Mammary microvascular endothelial cell (primary cell): ENCODE results near the gene KMT2B. TPM values are rescaled to one million over a fixed set of nuclear protein-coding genes. Genes with fewer than 3 reads are reported as not detected.

Experiments
- total RNA-seq: library from RNA; depleted of rRNA; stranded (reverse); fragments of >200 nt; gene quantifications from 2 replicates; pipeline ENCODE4 v1.2.3, GENCODE V29; 2015

KMT2B gene
- 8.9 and 10.5 TPM in 2 replicates for total RNA-seq

DNA sequence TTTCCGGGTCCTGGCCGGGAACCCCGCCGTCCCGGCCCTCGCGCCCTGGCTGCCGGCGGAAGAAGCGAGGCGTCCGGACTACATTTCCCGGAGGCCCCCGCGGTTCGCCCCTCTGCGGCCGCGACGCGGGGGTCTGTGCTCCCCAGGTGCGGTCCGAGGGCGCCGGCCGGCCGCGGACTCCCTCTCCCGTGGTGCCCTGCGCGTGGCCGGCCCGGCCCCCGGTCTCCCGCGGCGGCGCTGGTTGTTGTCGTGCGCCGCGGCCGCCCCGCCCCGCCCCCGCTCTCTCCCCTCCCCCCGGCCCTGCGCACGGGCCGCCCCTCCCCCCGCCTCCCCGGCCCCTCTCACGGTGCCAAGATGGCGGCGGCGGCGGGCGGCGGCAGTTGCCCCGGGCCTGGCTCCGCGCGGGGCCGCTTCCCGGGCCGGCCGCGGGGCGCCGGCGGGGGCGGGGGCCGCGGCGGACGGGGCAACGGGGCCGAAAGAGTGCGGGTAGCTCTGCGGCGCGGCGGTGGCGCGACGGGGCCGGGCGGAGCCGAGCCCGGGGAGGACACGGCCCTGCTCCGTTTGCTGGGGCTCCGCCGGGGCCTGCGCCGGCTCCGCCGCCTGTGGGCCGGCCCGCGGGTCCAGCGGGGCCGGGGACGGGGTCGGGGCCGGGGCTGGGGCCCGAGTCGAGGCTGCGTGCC lies at the start of gene KMT2B:
TSS of gene KMT2B (plus strand) at position 339 of the 680 bp plus-strand sequence. CDS start at position 355, 16 bp downstream.

GRCh38 chr19:35704218-35704617 lies 13.6 kb upstream of the KMT2B start, which contains the start of gene ZBTB32:
Gene ZBTB32 (plus strand): TSS chr19:35704558. CDS start chr19:35714627, 10,069 bp downstream.

GRCh38 chr19:35742121-35742724 lies 24.4 kb downstream of the KMT2B start, which contains the start of gene IGFLR1:
Gene IGFLR1 (minus strand): TSS chr19:35742452. CDS start chr19:35741180, 1,272 bp downstream.

DNA sequence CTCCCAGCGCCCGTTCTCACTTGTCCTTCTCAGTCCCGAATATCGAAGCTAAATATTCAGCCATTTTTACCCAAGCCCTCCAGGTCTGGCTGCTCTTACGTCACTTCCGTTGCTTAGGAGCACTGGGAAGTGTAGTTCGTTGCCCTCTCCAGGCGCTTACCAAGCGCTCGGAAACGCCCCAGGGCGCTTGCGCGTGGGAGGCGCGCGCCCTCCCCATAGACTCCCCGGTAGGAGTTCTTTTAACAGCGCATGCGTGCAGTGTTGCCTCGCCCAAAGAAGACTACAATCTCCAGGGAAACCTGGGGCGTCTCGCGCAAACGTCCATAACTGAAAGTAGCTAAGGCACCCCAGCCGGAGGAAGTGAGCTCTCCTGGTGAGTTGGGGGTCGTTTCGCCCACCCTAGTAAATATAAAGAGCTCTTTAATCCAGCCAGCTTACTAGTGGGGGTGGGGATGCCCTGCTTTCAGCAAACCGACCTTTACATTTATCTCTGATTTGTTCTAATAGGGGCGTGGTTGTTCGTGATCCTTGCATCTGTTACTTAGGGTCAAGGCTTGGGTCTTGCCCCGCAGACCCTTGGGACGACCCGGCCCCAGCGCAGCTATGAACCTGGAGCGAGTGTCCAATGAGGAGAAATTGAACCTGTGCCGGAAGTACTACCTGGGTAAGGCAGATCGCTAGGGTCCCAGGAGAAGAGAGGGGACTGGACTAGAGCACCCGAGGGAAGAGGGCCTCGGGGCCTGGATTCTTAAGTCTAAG lies 27.7 kb downstream of the KMT2B start, which contains the start of the genes PSENEN and U2AF1L4:
TSS of gene PSENEN (plus strand) at position 324 of the 759 bp plus-strand sequence. CDS start at position 604, 280 bp downstream.
TSS of gene U2AF1L4 (minus strand) at position 91 of the 759 bp plus-strand sequence. CDS start at position 64, 27 bp downstream.

GRCh38 chr19:35748106-35749020 lies 30.6 kb downstream of the KMT2B start, which contains the start of gene LIN37:
Gene LIN37 (plus strand): TSS chr19:35748576. CDS start chr19:35748725, 149 bp downstream.

DNA sequence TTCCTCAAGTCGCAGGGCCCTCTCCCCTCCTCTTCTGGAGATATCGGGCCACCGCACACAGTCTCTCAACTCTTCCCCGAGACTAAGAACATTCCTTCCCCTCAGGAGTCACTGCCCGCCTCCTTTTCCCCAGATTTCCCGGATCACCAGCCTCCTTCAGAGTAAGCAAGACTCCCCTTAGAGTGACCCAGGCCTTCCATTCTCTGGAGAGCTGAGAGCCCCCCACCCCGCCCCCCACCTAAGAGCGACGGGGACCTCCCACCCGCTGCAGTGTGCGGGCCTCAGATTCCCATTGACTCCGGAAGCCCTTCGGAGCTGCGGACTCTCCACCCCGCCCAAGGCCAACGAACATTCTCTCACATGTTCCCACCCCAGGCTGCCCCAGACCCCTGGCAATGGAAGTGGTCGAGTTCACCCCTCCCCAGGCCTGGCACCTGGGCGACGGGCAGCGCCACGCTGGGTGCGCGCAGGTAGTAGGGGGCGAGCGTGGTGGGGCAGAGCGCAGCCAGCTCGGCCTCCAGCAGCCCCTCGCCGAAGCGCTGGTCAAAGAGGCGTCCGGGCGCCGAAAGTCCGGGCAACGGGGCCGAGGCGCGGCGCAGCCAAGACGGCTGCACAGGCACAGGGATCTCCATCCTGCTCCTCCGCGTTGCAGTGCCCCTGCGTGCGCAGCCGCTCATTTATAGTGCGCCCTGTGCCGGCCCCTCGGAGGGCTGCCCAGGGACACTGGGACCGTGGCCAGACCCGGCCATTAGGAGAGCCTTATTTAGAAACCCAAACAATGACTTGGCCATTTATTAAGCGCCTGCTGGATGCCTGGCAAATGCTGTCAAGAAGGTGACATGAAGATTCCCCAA lies 38.8 kb downstream of the KMT2B start, which contains the start of gene HSPB6:
TSS of gene HSPB6 (minus strand) at position 653 of the 854 bp plus-strand sequence. CDS start at position 632, 21 bp downstream.

DNA sequence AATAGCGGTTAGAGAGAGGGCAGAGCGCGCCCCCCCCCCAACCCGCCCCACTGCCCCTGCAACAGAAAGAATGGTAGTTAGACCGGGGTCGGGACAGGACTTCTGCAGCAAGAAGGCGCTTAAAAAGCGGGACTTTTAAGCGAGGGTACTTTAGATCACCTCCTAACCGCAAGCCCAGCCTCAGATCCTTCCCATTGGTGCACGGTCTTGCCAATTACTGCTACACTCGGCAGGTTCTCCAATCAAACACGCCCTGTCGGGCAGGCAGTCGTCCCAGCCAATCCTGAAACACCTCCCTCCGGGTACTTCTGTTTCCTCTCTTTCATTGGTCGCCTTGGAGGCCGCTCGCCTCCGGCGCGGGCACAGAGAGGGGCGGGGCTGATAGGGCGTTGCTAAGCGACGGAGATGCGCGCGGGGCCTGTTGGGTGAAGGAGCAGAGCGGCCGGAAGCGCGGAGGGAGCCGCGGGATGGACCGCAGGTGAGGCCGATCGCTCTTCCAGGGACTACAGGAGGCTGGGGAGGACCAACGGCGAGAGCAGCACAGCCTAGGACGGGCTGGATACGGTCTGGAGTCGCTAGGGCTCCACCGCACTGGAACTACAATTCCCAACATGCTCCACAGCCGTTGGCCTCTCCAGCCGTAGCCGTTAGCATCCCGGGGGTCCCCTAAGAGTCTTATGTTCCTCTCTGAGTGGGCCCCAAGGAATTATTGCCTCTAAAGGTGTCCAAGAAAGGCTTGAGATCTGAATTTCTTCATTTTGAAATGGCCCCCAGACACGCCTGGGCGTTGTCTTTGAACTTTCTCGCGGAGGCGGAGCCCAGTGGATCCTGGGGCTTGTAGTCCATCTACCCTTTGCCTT lies 40.2 kb downstream of the KMT2B start, which contains the start of gene PROSER3:
TSS of gene PROSER3 (plus strand) at position 428 of the 860 bp plus-strand sequence. CDS start at position 468, 40 bp downstream.

DNA sequence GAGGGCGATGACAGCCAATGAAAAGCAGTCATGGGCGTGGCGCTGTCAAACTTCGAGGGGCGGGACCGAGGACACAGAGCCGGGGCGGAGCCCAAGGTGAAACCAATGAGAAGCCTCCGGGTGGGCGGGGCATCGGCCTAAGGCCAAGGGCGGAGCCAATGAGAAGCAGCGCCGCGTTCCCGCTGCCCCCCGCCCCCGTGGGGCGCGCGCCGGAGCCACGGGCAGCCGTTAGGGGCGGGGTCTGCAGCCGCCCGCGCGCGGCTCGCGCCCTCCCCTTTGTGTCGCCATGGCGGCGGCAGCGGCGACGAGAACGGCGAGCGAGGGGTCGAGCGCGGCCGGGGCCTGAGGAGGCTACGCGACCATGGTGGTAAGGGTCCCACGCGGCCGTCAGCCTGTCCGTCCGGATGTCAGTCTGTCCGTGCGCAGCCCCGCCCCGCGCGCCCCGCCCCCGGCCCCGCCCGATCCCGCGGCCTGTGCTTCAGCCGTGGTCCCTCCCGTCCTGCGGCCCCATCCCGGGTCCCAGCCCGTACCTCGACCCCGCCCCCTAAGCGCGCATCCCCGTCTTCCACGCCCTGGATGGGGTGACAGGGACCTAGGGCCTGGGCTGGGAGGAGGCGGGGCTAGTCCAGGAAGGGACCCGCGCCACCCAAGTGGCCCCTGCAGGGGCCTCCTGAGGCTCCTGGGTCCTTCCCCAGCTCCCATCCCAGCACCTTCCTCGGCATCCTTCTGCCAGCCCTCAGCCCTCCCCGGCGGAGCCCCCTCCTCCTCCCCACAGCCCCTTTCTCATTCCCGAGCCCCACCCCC lies 57.7 kb downstream of the KMT2B start, which contains the start of gene ARHGAP33:
TSS of gene ARHGAP33 (plus strand) at position 267 of the 804 bp plus-strand sequence. CDS start at position 362, 95 bp downstream.

Other genes starting within 250 kb of the KMT2B start
- gene KRTDAP, start 227.5 kb upstream of the KMT2B start, total RNA-seq, result not detected in 2 replicates
- gene DMKN, start 204.4 kb upstream of the KMT2B start, total RNA-seq, result not detected in 2 replicates
- gene SBSN, start 189.7 kb upstream of the KMT2B start, total RNA-seq, result not detected in 2 replicates
- gene GAPDHS, start 184.5 kb upstream of the KMT2B start, total RNA-seq, result not detected in 2 replicates
- 97.0 and 97.3 TPM in 2 replicates for gene TMEM147, start 172.4 kb upstream of the KMT2B start, total RNA-seq
- not detected in 2 replicates for gene ATP4A, start 154.3 kb upstream of the KMT2B start, total RNA-seq
- not detected in 2 replicates for gene PMIS2, start 131.8 kb upstream of the KMT2B start, total RNA-seq
- 13.0 and 13.1 TPM in 2 replicates for gene HAUS5, start 105.3 kb upstream of the KMT2B start, total RNA-seq
- gene RBM42, start 89.0 kb upstream of the KMT2B start, total RNA-seq, result 93.7 and 102 TPM in 2 replicates
- gene ETV2, start 76.3 kb upstream of the KMT2B start, total RNA-seq, result 0.30 and 0.87 TPM in 2 replicates
- gene COX6B1, start 69.7 kb upstream of the KMT2B start, total RNA-seq, result 571 and 586 TPM in 2 replicates
- gene UPK1A, start 51.5 kb upstream of the KMT2B start, total RNA-seq, result not detected in 2 replicates
- gene ZBTB32, start 13.4 kb upstream of the KMT2B start, total RNA-seq, result not detected in 2 replicates
- 14.1 and 16.2 TPM in 2 replicates for gene IGFLR1, start 24.4 kb downstream of the KMT2B start, total RNA-seq
- gene U2AF1L4, start 27.4 kb downstream of the KMT2B start, total RNA-seq, result 2.1 and 2.7 TPM in 2 replicates
- 17.9 and 32.1 TPM in 2 replicates for gene PSENEN, start 27.6 kb downstream of the KMT2B start, total RNA-seq
- 8.8 and 12.2 TPM in 2 replicates for gene LIN37, start 30.6 kb downstream of the KMT2B start, total RNA-seq
- gene HSPB6, start 39.0 kb downstream of the KMT2B start, total RNA-seq, result 0.25 TPM in 1 of 2 replicates, not detected in the other
- 9.4 and 13.3 TPM in 2 replicates for gene PROSER3, start 40.2 kb downstream of the KMT2B start, total RNA-seq
- 2.1 and 2.6 TPM in 2 replicates for gene ARHGAP33, start 57.6 kb downstream of the KMT2B start, total RNA-seq
- gene PRODH2, start 94.8 kb downstream of the KMT2B start, total RNA-seq, result not detected in 2 replicates
- gene NPHS1, start 134.5 kb downstream of the KMT2B start, total RNA-seq, result not detected in 2 replicates
- not detected in 2 replicates for gene KIRREL2, start 138.9 kb downstream of the KMT2B start, total RNA-seq
- gene APLP1, start 150.6 kb downstream of the KMT2B start, total RNA-seq, result 3.9 and 7.4 TPM in 2 replicates
- 2.2 and 2.7 TPM in 2 replicates for gene NFKBID, start 182.5 kb downstream of the KMT2B start, total RNA-seq
- not detected in 2 replicates for gene HCST, start 184.5 kb downstream of the KMT2B start, total RNA-seq
- gene TYROBP, start 190.3 kb downstream of the KMT2B start, total RNA-seq, result not detected in 2 replicates
- 4.5 and 5.2 TPM in 2 replicates for gene LRFN3, start 218.4 kb downstream of the KMT2B start, total RNA-seq